RWPE2 (cell line): ENCODE results near the gene PLEKHA5.

ENCODE experiments used
- ATAC-seq: fragments of 200-7000 bp; cut with Tn5 transposase; 3 replicates; pipeline ENCODE4 v1.9.1; 2021; ENCODE audit warnings: low read depth
- DNase-seq: peaks from one replicate; pipeline ENCODE4 v3.0.0-alpha.2; 2020; ENCODE audit warnings: low spot score
- H3K27ac ChIP-seq: fragments of 450-650 bp; 2 replicates; pipeline ENCODE4 v1.5.1; 2017; ENCODE audit warnings: mild to moderate bottlenecking; ENCODE audit not compliant: poor library complexity, severe bottlenecking
- H3K27me3 ChIP-seq: fragments of 250-450 bp; sonication (Bioruptor Pico); 2 replicates; pipeline ENCODE4 v1.5.1; 2021; ENCODE audit warnings: mild to moderate bottlenecking, moderate library complexity; ENCODE audit not compliant: insufficient read depth, poor library complexity, severe bottlenecking
- H3K36me3 ChIP-seq: fragments of 250-450 bp; sonication (Bioruptor Pico); 2 replicates; pipeline ENCODE4 v1.5.1; 2020; ENCODE audit warnings: low read depth, mild to moderate bottlenecking, moderate library complexity
- H3K4me1 ChIP-seq: fragments of 250-450 bp; sonication (Bioruptor Pico); 2 replicates; pipeline ENCODE4 v1.5.1; 2021; ENCODE audit warnings: mild to moderate bottlenecking, moderate library complexity; ENCODE audit not compliant: insufficient read depth, poor library complexity, severe bottlenecking
- H3K4me3 ChIP-seq: fragments of 250-450 bp; sonication (Bioruptor Pico); 2 replicates; pipeline ENCODE4 v1.5.1; 2021; ENCODE audit warnings: mild to moderate bottlenecking, moderate library complexity; ENCODE audit not compliant: severe bottlenecking
- H3K9me3 ChIP-seq: fragments of 250-450 bp; sonication (Bioruptor Pico); 2 replicates; pipeline ENCODE4 v1.5.1; 2021; ENCODE audit warnings: mild to moderate bottlenecking, moderate library complexity; ENCODE audit not compliant: severe bottlenecking
- CTCF ChIP-seq: fragments of 450-650 bp; IDR thresholded peaks from one replicate; pipeline ENCODE4 v1.5.1; 2017; ENCODE audit warnings: mild to moderate bottlenecking, moderate library complexity; ENCODE audit not compliant: poor library complexity, severe bottlenecking

PLEKHA5 gene

DNA sequence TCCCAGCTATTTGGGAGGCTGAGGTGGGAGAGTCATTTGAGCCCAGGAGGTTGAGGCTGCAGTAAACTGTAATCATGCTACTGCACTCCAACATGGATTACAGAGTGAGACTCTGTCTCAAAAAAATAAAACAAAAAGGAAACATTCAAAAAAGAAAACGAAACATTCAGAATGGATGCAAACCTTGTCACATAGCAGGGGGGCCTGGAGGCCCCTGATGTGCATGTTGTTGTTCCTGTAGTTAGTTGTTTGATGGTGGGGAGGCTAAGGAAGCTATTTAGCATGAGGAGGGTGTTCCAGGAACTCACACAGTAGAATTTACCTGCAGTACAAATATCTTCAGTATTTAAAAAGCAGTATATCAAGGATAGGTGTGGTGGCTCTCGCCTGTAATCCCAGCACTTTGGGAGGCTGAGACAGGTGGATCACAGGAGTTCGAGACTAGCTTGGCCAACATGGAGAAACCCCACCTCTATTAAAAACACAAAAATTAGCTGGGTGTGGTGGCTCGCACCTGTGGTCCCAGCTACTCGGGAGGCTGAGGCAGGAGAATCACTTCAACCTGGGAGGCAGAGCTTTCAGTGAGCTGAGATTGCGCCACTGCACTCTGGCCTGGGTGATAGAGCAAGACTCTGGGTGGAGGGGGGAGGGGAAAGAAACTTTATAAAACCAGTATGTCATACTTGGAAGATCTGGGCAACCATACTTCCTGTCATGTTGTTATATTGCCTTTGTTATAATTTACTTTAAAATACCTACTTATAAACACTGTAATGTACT lies 292.2 kb downstream of the PLEKHA5 start:
- Histone ChIP-seq H3K4me1 (no peaks in the 10 kb centered on the region), H3K27me3 (no peaks in the 10 kb centered on the region), H3K36me3 (no peaks in the 10 kb centered on the region), H3K27ac (no peak overlapping the region), H3K9me3 (no peaks in the 10 kb centered on the region), H3K4me3 (no peak overlapping the region)
- TF ChIP-seq CTCF, result no peak
- no peak for ATAC-seq
- DNase-seq, result no peak

DNA sequence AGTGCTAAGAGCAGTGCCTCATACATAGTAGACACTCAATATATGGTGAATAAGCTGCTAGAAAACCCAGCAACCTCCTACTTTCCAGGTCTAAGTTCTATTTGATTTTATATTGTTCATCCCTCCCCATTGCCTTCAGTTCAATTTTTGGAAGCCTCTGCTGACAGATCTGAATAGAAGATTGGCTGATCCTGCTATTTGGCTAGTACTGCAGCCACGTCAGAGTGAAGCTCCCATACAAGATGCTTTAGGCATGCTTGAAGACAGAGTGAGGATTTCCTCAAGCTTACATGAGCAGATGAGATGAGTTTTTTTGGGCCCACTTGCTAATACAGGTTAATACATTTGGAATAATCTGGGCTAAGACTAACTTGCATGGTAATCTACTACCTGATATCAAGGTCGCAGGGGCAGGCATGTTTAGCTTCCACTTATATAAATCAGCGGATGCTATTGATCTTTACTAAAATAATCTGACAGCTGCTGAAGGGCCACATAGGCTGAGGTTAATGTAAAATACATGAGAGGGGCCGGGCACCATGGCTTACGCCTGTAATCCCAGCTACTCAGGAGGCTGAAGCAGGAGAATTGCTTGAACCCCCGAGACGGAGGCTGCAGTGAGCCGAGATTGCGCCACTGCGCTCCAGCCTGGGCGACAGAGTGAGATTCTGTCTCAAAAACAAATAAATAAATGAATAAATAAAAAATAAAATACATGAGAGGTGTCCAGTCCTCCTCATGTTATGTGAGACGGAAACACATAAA lies 293.8 kb downstream of the PLEKHA5 start:
- no peak for TF ChIP-seq CTCF
- no peaks in the 10 kb centered on the region for H3K9me3 ChIP-seq
- H3K4me3 ChIP-seq, result no peak overlapping the region
- no peaks in the 10 kb centered on the region for H3K4me1 ChIP-seq
- no peaks in the 10 kb centered on the region for H3K27me3 ChIP-seq
- ATAC-seq (no peak), DNase-seq (no peak)
- no peak overlapping the region for H3K27ac ChIP-seq
- H3K36me3 ChIP-seq, result no peaks in the 10 kb centered on the region
